ENCODE results near the gene CCDC34.

DNA sequence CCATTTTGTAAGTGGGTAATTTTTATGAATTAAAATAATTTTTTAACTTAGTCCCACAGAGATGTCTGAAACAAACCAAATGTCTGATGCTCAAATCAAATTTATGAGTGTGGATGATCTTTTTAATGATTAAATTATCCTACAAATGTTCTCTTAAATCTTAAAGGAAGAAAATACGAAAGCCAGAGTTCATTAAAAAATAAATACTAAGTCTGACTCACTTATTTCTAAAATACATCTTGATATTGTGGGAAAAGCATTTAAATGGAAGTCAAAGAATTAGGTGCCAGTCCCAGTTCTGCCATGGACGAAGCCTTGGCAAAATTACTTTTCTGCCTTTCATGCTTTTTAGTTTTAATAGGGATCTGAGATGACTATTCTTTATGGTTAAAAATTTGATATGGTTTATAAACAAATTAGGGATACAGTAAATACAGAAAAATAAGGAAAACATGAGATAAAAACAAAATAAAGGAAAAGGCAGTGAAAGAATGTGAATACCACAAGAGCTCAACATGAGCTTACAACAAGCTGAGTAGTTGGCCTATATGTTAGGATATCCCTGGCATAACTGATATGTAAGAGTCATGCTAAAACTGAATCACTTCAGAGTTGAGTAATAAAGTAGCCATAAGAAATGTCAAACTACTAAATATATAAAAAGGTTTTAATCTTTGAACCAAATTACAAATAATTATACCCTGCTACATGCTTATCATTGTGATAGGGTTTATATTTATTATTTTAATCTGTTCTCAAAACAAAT, 9.2 kb downstream of the CCDC34 start:
- TF ChIP-seq POLR2A (IDR thresholded peaks at IDR 0.05) = no peak
- TF ChIP-seq, protein P1, sequence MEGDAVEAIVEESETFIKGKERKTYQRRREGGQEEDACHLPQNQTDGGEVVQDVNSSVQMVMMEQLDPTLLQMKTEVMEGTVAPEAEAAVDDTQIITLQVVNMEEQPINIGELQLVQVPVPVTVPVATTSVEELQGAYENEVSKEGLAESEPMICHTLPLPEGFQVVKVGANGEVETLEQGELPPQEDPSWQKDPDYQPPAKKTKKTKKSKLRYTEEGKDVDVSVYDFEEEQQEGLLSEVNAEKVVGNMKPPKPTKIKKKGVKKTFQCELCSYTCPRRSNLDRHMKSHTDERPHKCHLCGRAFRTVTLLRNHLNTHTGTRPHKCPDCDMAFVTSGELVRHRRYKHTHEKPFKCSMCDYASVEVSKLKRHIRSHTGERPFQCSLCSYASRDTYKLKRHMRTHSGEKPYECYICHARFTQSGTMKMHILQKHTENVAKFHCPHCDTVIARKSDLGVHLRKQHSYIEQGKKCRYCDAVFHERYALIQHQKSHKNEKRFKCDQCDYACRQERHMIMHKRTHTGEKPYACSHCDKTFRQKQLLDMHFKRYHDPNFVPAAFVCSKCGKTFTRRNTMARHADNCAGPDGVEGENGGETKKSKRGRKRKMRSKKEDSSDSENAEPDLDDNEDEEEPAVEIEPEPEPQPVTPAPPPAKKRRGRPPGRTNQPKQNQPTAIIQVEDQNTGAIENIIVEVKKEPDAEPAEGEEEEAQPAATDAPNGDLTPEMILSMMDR (IDR thresholded peaks at IDR 0.05 in 4 of 5, conservative IDR thresholded peaks at IDR 0.05 in 1 of 5) = no peak
